Mammary epithelial cell (primary cell): ENCODE data around the gene LHX4.
"Not testable (repeated sequence)": the region's sequence is repeated elsewhere in the genome, so short reads cannot be mapped to it uniquely, and the experiment has no call there.

Experiments used
- CTCF ChIP-seq, 2 donors: IDR thresholded peaks in 1 of 2; conservative IDR thresholded peaks in 1 of 2; 2 replicates each; pipeline ENCODE4 v1.5.1; 2011 to 2012; ENCODE audit warnings: inconsistent platforms in 2 of 2, low read length in 2 of 2, mild to moderate bottlenecking in 2 of 2, control low read depth in 1 of 2, low read depth in 1 of 2; ENCODE audit not compliant: insufficient read depth in 1 of 2; ENCODE audit errors: extremely low read depth in 1 of 2
- EZH2 ChIP-seq: IDR thresholded peaks from 2 replicates; pipeline ENCODE4 v1.6.1; 2012; ENCODE audit warnings: low read length, inconsistent platforms, borderline replicate concordance

DNA sequence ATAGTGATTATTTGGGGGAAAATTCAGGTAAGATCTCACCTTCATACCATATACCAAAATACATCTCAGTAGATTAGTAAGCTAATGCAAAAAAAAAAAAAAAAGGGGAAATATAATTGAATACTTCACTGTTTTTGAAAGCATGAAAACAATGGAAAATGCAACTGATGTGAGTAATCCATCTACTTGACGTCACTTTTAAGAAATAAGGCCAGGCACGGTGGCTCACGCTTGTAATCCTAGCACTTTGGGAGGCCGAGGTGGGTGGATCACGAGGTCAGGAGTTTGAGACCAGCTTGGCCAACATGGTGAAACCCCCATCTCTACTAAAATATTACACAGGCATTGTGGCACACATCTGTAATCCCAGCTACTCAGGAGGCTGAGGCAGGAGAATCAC lies 27.5 kb upstream of the LHX4 start:
- not testable (repeated sequence) for TF ChIP-seq CTCF (conservative IDR thresholded peaks at IDR 0.05 in 1 of 2, IDR thresholded peaks at IDR 0.05 in 1 of 2; ENCODE audit: extremely low read depth in 1 of 2, insufficient read depth in 1 of 2, low read depth in 1 of 2, low read length in 2 of 2); EZH2
